ENCODE results near the gene GRID1. TPM values are rescaled to one million over a fixed set of nuclear protein-coding genes. Genes with fewer than 3 reads are reported as not detected.

The GRID1 gene
- total RNA-seq, 1 experiment from 2014 or later: not detected

DNA sequence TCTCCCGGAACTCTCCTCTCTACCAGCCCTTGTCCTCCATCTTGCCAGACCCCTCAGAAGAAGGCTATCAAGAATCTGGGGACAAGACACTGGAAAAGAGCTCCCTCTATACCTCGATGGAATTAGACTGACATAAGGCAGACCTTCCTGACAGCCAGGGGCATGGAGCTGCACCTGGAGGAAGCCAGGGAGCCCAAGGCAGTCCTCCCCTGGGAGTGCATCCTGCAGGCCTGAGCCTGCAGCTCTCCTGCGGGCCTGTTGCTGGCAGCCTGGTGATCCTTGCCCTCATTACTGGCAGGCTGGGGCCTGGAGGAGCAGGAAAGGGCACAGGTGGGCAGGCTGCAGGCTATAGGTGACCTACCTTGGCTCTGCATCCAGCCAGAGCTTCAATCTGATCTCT, 323.4 kb downstream of the GRID1 start:
- no peaks in the 10 kb centered on the region for H3F3A ChIP-seq (ENCODE audit: low read length, unreplicated experiment)
- no peaks in the 10 kb centered on the region for H3K9me3 ChIP-seq (ENCODE audit: low read length)
- BruUV-seq (replicated peaks): no TSS peak
- ChIA-PET POLR2A (ENCODE audit: unreplicated experiment) (no interaction called here), CTCF (no interaction called here)
- intact Hi-C loops (cut with micrococcal nuclease): no loop called here
- H3K4me2 ChIP-seq (ENCODE audit: low read length): no peak overlapping the region
- DNase-seq (no peak), ATAC-seq (no peak)
- H3K27me3 ChIP-seq (ENCODE audit: low read length): no peaks in the 10 kb centered on the region
- H3K79me2 ChIP-seq (ENCODE audit: low read length): no peaks in the 10 kb centered on the region
- no peak overlapping the region for H3K4me3 ChIP-seq (ENCODE audit: low read length)
- H3K36me3 ChIP-seq (ENCODE audit: low read depth, low read length): no peaks in the 10 kb centered on the region
- TF ChIP-seq EZH2 (IDR thresholded peaks at IDR 0.05; ENCODE audit: low read length, unreplicated experiment): no peak
- TF ChIP-seq, protein P1, sequence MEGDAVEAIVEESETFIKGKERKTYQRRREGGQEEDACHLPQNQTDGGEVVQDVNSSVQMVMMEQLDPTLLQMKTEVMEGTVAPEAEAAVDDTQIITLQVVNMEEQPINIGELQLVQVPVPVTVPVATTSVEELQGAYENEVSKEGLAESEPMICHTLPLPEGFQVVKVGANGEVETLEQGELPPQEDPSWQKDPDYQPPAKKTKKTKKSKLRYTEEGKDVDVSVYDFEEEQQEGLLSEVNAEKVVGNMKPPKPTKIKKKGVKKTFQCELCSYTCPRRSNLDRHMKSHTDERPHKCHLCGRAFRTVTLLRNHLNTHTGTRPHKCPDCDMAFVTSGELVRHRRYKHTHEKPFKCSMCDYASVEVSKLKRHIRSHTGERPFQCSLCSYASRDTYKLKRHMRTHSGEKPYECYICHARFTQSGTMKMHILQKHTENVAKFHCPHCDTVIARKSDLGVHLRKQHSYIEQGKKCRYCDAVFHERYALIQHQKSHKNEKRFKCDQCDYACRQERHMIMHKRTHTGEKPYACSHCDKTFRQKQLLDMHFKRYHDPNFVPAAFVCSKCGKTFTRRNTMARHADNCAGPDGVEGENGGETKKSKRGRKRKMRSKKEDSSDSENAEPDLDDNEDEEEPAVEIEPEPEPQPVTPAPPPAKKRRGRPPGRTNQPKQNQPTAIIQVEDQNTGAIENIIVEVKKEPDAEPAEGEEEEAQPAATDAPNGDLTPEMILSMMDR (conservative IDR thresholded peaks at IDR 0.05; ENCODE audit: low read depth, low read length): no peak
- no peak for TF ChIP-seq EZH2phosphoT487 (IDR thresholded peaks at IDR 0.05; ENCODE audit: borderline replicate concordance, low read length)
- H3K9ac ChIP-seq (ENCODE audit: low read length): no peak overlapping the region
- H3K27ac ChIP-seq (ENCODE audit: low read length): no peak overlapping the region
- H3K9me2 ChIP-seq (replicated peaks; ENCODE audit: low read length): no peaks in the 10 kb centered on the region
- H2AFZ ChIP-seq (ENCODE audit: low read length): no peak overlapping the region
- H3K4me1 ChIP-seq (ENCODE audit: insufficient read depth, low read length): no peaks in the 10 kb centered on the region
- no peaks in the 10 kb centered on the region for H4K20me1 ChIP-seq (ENCODE audit: low read length)

DNA sequence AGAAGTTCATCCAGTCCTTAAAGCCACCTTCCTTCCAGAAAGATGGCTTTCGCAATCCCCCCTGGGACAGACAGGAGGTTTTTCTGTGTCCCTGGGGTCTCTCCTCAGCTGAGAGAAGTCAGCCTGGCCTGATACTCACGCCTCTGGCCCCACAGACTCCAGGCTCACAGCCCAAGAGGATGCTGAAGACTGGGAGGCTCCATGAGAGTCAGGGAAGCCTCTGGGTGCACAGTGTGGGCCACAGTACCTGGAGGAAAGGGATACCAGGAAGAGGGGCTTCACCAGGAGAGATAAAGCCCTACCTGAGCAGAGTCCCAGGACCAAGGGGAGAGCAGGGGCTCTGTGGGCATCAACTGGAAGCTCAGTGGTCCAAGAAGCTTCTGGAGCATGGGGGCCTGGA, 324.4 kb downstream of the GRID1 start:
- TF ChIP-seq, protein P1 (conservative IDR thresholded peaks at IDR 0.05; ENCODE audit: low read depth, low read length): no peak
- no peak for TF ChIP-seq EZH2 (IDR thresholded peaks at IDR 0.05; ENCODE audit: low read length, unreplicated experiment)
- no peak for TF ChIP-seq EZH2phosphoT487 (IDR thresholded peaks at IDR 0.05; ENCODE audit: borderline replicate concordance, low read length)
- no TSS peak for BruUV-seq (replicated peaks)
- Histone ChIP-seq H3K27me3 (ENCODE audit: low read length) (no peaks in the 10 kb centered on the region), H3K27ac (ENCODE audit: low read length) (no peak overlapping the region), H2AFZ (ENCODE audit: low read length) (no peak overlapping the region), H3K79me2 (ENCODE audit: low read length) (no peaks in the 10 kb centered on the region), H3K9me3 (ENCODE audit: low read length) (no peaks in the 10 kb centered on the region), H3K4me2 (ENCODE audit: low read length) (no peak overlapping the region), H3K9me2 (replicated peaks; ENCODE audit: low read length) (no peaks in the 10 kb centered on the region), H4K20me1 (ENCODE audit: low read length) (no peaks in the 10 kb centered on the region), H3F3A (ENCODE audit: low read length, unreplicated experiment) (no peaks in the 10 kb centered on the region), H3K4me3 (ENCODE audit: low read length) (no peak overlapping the region), H3K4me1 (ENCODE audit: insufficient read depth, low read length) (no peaks in the 10 kb centered on the region), H3K36me3 (ENCODE audit: low read depth, low read length) (no peaks in the 10 kb centered on the region), H3K9ac (ENCODE audit: low read length) (no peak overlapping the region)
- DNase-seq (no peak), ATAC-seq (no peak)
- intact Hi-C loops (cut with micrococcal nuclease): no loop called here
- ChIA-PET CTCF (no interaction called here), POLR2A (ENCODE audit: unreplicated experiment) (no interaction called here)

DNA sequence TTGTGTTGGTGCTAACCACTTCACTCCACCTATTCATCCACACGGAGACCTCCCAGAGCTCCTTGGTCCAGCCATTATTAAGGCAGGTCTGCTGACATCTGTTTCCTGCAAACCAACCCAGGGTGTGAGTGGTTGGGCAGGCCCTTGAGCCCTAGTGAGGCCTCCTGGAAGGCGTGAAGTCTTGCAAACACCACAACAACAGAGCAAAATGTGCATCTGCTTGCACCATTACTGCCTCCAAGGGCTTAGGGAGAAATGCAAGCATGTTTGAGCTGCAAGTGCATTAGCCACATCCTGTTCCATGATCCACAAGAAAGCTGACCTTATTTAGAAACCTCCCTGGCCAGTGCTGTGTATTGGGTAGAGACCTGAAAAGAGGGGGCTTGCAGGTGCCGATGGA, 325.5 kb downstream of the GRID1 start:
- no peaks in the 10 kb centered on the region for H3F3A ChIP-seq (ENCODE audit: low read length, unreplicated experiment)
- H3K27me3 ChIP-seq (ENCODE audit: low read length): no peaks in the 10 kb centered on the region
- no peaks in the 10 kb centered on the region for H4K20me1 ChIP-seq (ENCODE audit: low read length)
- H3K4me3 ChIP-seq (ENCODE audit: low read length): no peak overlapping the region
- no peak overlapping the region for H3K9ac ChIP-seq (ENCODE audit: low read length)
- ATAC-seq (no peak), DNase-seq (no peak)
- TF ChIP-seq EZH2 (IDR thresholded peaks at IDR 0.05; ENCODE audit: low read length, unreplicated experiment) (no peak), EZH2phosphoT487 (IDR thresholded peaks at IDR 0.05; ENCODE audit: borderline replicate concordance, low read length) (no peak)
- TF ChIP-seq, protein P1 (conservative IDR thresholded peaks at IDR 0.05; ENCODE audit: low read depth, low read length): no peak
- intact Hi-C loops (cut with micrococcal nuclease): no loop called here
- H3K4me2 ChIP-seq (ENCODE audit: low read length): no peak overlapping the region
- POLR2A ChIA-PET (ENCODE audit: unreplicated experiment): no interaction called here
- CTCF ChIA-PET: no interaction called here
- no peaks in the 10 kb centered on the region for H3K79me2 ChIP-seq (ENCODE audit: low read length)
- no peak overlapping the region for H3K27ac ChIP-seq (ENCODE audit: low read length)
- H2AFZ ChIP-seq (ENCODE audit: low read length): no peak overlapping the region
- no peaks in the 10 kb centered on the region for H3K9me2 ChIP-seq (replicated peaks; ENCODE audit: low read length)
- H3K9me3 ChIP-seq (ENCODE audit: low read length): no peaks in the 10 kb centered on the region
- H3K36me3 ChIP-seq (ENCODE audit: low read depth, low read length): no peaks in the 10 kb centered on the region
- no TSS peak for BruUV-seq (replicated peaks)
- no peaks in the 10 kb centered on the region for H3K4me1 ChIP-seq (ENCODE audit: insufficient read depth, low read length)

All from PC-3 (cell line).